LNCaP clone FGC (cell line): ENCODE data around the gene LEMD1.

Source experiments
- DNase-seq: peaks from one replicate; pipeline ENCODE4 v3.0.0-alpha.2; 2011; ENCODE audit warnings: low read depth
- H3K4me3 ChIP-seq: 2 replicates; pipeline ENCODE4 v1.5.1; 2011; ENCODE audit warnings: mild to moderate bottlenecking, low read depth, low read length, control low read depth
- TF ChIP-seq, protein P1 (sequence below): IDR thresholded peaks from 2 replicates; pipeline ENCODE4 v1.5.1; 2012; ENCODE audit warnings: mild to moderate bottlenecking; ENCODE audit not compliant: control insufficient read depth, insufficient read depth; ENCODE audit errors: extremely low read depth

LEMD1 gene, protein sequence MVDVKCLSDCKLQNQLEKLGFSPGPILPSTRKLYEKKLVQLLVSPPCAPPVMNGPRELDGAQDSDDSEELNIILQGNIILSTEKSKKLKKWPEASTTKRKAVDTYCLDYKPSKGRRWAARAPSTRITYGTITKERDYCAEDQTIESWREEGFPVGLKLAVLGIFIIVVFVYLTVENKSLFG

DNA sequence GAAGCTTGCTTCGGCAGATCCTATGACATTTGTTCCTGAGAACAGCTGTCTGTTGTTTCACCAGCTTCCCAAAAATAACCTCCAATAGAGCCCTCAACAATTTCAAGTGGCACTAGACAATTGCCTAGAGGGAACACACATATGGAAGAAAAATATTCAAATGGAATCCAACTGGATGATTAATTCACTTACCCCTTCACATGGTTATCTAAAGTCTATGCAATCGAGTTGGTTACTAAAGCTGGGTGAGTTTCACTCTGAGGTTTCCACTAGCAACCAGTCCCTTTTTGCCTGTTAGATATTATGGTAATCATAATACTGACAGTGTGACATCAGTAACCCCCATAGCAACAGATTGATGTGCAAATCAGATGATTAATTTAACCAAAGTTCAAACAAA is at the start of gene LEMD1:
LEMD1 (minus strand) TSS at position 259 of the 400 bp plus-strand sequence. CDS start 1,520 bp downstream, outside the sequence.
- DNase-seq, result no peak
- H3K4me3 ChIP-seq, result no peak within 1 kb of the TSS
- TF ChIP-seq, protein P1, sequence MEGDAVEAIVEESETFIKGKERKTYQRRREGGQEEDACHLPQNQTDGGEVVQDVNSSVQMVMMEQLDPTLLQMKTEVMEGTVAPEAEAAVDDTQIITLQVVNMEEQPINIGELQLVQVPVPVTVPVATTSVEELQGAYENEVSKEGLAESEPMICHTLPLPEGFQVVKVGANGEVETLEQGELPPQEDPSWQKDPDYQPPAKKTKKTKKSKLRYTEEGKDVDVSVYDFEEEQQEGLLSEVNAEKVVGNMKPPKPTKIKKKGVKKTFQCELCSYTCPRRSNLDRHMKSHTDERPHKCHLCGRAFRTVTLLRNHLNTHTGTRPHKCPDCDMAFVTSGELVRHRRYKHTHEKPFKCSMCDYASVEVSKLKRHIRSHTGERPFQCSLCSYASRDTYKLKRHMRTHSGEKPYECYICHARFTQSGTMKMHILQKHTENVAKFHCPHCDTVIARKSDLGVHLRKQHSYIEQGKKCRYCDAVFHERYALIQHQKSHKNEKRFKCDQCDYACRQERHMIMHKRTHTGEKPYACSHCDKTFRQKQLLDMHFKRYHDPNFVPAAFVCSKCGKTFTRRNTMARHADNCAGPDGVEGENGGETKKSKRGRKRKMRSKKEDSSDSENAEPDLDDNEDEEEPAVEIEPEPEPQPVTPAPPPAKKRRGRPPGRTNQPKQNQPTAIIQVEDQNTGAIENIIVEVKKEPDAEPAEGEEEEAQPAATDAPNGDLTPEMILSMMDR, result no peak

DNA sequence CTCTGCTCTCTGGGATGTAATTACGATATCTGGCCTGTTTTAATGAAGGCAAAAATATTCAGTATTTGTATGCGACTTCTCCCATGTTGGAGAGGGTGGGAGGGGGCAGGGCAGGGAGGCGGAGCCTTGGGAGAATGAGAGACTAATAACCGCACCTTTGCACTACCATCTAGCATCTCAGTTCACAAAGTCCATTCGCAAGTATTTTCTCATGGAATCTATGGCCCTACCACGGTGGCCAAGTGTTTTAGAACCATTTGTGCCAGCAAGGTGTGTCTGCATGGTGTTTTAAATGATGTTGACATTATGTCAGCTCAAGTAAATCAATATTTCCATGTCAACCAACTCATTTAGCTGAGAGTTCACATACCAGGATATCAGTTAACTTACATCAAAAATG is 48.3 kb upstream of the LEMD1 start:
- TF ChIP-seq, protein P1, result no peak
- H3K4me3 ChIP-seq, result no peak overlapping the region
- no peak for DNase-seq

DNA sequence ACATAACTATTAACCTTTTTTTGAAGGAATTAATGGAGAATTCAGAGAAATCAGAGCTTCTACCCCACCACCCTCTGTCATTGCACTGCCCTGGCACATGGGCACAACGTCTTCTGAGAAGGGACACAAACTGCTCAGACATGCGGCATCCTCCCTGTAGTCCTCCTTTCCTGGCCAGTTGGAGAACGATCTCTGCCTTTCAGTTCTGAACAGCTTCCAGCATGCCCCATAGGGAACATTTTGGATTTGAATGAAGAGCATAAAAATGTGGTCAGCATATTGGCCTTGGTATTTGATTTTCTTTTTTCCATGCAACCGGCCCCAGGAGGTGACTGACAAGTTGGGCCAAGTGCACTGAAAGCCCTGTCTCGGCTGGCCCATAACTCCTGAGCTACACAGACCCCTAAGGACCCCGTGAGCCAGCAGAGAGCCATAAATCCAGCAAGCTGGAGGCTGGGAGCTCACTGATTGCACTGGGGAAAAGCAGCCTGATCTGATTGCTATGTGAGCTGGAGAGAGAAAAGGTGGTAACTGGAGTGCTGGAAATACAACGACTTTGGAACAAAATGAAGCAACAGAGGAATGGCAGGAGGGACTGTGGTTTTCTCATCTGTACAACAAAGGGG is 44.9 kb upstream of the LEMD1 start:
- TF ChIP-seq, protein P1, result no peak
- H3K4me3 ChIP-seq, result no peak overlapping the region
- no peak for DNase-seq

DNA sequence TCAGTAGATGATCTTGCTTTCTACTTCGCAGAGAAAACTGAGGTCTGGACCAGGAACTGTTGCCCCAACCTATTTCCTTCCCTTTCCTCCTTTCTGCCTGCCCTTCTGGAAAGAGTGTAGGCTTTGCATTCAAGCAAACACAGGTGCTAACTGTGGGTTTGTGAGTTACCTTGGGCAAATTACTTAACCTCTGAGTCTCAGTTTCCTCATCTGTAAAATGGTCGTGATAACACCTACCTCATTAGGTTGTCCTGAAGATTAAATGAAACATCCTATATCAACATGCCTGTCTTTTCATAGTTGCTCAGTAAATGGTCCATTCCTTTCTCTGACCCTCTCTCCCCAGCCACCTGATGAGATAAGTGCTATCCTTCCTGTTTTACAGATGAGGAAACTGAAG is 43.5 kb upstream of the LEMD1 start:
- TF ChIP-seq, protein P1, result no peak
- DNase-seq, result no peak
- no peak overlapping the region for H3K4me3 ChIP-seq

DNA sequence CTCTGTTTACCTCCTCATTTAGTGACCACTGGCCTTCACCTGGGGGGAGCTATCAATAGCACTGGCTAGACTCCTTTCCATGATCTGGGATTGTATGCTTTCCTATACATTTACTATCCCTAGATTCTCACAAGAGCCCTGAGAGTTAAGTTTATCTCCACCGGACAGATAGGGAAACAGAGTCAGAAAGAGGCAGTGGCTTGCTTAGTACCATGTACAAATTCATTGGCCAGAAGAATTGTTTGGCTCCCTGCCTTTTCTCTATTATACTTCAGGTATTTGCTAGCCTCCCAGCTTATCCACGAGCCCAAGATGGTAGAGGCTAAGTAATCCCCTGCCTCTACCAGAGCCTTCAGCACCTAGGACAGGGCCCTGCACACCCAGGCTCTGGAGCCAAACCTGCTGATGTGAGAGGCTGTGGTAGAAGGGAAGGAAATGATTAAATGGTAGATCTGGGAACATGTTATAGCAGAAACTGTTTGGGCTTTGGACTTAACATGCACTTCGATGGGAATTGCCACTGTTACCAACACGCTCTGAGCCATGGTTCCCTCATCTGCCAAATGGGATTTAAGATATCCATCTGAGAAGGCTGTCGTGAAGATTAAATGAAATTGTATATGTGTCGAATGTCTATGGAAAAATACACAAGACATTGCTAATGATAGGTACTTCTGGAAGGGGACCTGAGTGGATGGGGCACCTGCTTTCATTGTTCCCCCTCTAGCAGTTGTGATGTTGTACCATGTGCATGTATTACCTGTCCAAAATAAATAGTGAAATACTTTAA is 37.1 kb upstream of the LEMD1 start:
- TF ChIP-seq, protein P1, result no peak
- DNase-seq, result peak; percentile 10
- H3K4me3 ChIP-seq, result no peak overlapping the region

DNA sequence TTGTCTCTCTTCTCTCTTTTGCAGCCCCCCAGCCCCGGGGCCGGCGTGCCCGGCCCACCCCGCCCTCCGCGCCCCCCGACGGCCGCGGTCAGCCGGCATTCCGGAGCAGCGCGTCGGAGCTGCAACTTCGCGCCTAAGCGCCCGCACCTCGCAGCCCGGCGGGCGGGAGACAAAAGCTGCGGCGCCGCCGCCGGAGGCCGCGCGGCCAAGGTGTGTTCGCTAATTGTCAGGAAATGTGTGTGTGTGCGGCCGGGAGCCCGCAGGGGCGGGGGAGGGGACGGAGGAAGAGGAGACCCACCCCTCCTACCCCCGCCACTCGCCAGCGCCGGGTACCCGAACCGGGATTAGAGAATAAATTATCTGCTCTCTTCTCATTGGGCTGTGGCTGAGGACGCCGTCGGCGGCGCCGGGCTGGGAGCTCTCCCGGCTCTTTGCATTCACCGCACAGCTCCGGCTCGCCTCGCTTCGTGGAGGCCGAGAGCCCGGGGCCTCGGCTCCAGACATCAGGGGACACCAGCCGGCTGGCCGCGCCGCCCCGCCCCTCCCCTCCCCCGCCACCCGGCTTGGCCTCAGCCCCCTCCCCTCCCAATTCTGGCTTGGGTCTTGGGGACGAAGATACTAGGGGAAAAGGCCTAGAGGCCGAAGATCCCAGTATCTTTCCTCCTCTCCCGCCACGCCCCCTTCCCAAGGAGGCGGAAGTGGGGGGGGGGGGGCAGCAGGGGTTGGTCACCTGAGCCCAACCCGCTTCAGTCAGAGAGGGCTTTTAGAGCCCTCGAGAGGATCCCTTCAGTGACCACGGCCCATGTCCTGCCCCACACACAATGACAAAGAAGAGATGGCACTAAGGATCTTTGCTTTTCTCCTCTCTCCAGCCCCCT is 35.3 kb upstream of the LEMD1 start:
- DNase-seq, result no peak
- no peak overlapping the region for H3K4me3 ChIP-seq
- TF ChIP-seq, protein P1, result no peak
